ENCODE results near the gene ZYG11A.

Gene ZYG11A

GRCh38 chr1:52926864-52927211 lies 84.3 kb downstream of the ZYG11A start:
- Histone ChIP-seq H3K4me3 (ENCODE audit: low read depth, low read length) (peak overlapping the region; percentile 12), H3K27ac (ENCODE audit: extremely low read depth, low read depth, low read length) (no peak overlapping the region), H3K4me1 (ENCODE audit: control insufficient read depth, insufficient read depth, low read length) (no peaks in the 10 kb centered on the region), H3K36me3 (ENCODE audit: control insufficient read depth in 2 of 2, insufficient read depth in 1 of 2, low read length in 2 of 2) (no peaks in the 10 kb centered on the region), H3K9me3 (ENCODE audit: control insufficient read depth, insufficient read depth, low read depth, low read length) (no peaks in the 10 kb centered on the region)
- ChIA-PET CTCF (no interaction called here), POLR2A (interaction anchor here (0.6 to 1.0 kb wide), 3 partner anchors 15 to 209 kb away, joined by 3 read pairs; no protein-coding TSS in a partner anchor)
- no peak for TF ChIP-seq RBAK (tag by site-specific recombination; IDR thresholded peaks at IDR 0.05)
- no peak for TF ChIP-seq ZNF175 (tag by site-specific recombination; IDR thresholded peaks at IDR 0.05)
- TF ChIP-seq ZNF610 (tag by site-specific recombination; IDR thresholded peaks at IDR 0.05; ENCODE audit: borderline replicate concordance) = no peak
- TF ChIP-seq ZNF768 (tag by site-specific recombination; IDR thresholded peaks at IDR 0.05) = no peak
- no peak for TF ChIP-seq ZNF785 (tag by site-specific recombination; IDR thresholded peaks at IDR 0.05)
- TF ChIP-seq, protein P1, sequence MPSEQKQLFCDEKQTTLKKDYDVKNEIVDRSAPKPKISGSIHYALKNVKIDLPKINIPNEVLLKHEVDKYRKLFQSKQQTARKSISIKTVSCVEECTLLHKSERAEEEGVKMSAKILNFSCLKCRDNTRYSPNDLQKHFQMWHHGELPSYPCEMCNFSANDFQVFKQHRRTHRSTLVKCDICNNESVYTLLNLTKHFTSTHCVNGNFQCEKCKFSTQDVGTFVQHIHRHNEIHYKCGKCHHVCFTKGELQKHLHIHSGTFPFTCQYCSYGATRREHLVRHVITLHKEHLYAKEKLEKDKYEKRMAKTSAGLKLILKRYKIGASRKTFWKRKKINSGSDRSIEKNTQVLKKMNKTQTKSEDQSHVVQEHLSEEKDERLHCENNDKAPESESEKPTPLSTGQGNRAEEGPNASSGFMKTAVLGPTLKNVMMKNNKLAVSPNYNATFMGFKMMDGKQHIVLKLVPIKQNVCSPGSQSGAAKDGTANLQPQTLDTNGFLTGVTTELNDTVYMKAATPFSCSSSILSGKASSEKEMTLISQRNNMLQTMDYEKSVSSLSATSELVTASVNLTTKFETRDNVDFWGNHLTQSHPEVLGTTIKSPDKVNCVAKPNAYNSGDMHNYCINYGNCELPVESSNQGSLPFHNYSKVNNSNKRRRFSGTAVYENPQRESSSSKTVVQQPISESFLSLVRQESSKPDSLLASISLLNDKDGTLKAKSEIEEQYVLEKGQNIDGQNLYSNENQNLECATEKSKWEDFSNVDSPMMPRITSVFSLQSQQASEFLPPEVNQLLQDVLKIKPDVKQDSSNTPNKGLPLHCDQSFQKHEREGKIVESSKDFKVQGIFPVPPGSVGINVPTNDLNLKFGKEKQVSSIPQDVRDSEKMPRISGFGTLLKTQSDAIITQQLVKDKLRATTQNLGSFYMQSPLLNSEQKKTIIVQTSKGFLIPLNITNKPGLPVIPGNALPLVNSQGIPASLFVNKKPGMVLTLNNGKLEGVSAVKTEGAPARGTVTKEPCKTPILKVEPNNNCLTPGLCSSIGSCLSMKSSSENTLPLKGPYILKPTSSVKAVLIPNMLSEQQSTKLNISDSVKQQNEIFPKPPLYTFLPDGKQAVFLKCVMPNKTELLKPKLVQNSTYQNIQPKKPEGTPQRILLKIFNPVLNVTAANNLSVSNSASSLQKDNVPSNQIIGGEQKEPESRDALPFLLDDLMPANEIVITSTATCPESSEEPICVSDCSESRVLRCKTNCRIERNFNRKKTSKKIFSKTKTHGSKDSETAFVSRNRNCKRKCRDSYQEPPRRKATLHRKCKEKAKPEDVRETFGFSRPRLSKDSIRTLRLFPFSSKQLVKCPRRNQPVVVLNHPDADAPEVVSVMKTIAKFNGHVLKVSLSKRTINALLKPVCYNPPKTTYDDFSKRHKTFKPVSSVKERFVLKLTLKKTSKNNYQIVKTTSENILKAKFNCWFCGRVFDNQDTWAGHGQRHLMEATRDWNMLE (tag by site-specific recombination; conservative IDR thresholded peaks at IDR 0.05; ENCODE audit: low read depth) = no peak
- TF ChIP-seq BCL11B (tag by site-specific recombination; IDR thresholded peaks at IDR 0.05; ENCODE audit: low read depth) = no peak
- TF ChIP-seq ZNF10 (tag by site-specific recombination; IDR thresholded peaks at IDR 0.05) = no peak
- peak; percentile 49 for TF ChIP-seq KLF9 (tag by site-specific recombination; IDR thresholded peaks at IDR 0.05; ENCODE audit: low read depth)
- TF ChIP-seq MZF1 (tag by site-specific recombination; IDR thresholded peaks at IDR 0.05; ENCODE audit: borderline replicate concordance) = peak; percentile 65; the same call in 1 of the 2 replicates
- no peak for TF ChIP-seq ZNF2 (tag by site-specific recombination; IDR thresholded peaks at IDR 0.05)
- TF ChIP-seq ZNF600 (tag by site-specific recombination; IDR thresholded peaks at IDR 0.05) = 0 out of 2 replicates have a peak, but pooled peaks have one; percentile 12

DNA sequence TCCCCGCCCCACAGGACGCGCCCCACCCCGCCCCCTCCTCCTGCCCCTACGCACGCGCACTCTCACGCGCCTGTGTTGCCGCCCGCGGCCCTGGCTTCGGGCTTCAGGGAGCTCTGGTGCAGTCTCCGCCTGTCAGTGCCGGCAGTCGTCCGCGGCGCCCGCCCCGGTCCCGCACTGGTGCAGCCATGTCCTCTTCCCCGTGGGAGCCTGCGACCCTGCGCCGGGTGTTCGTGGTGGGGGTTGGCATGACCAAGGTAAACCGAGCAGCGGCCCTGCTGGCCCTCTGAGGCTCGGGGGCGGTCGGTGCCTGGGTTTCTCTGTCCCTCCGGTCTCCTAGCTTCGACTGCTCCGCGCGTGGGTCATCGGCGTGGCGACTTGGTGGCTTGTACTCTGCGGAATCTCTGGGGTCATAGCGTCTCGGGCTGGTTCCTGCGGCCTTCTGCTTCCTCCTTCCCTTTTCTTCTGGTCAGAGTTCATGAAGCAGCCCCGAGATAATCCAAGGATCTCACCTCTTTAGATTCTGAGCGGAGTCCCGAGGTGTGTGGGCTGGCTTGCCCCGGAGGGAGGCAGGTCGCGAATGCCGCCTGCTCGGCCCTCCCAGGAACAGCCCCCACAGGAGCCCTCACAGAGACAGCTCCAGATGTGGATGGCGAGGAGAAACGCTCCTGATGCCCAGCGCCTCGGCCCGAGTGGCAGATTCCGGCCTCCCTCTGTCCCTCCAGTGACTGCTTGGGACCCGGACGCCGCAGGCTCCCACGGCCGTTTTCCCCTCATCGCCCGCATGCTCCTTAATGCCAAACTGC lies 84.9 kb downstream of the ZYG11A start, which contains the start of gene SCP2:
SCP2 (plus strand) TSS at position 65 of the 803 bp plus-strand sequence; CDS start at position 186, 121 bp downstream.
- Histone ChIP-seq H3K4me3 (ENCODE audit: low read depth, low read length) (peak within 1 kb of the TSS; percentile 47), H3K36me3 (ENCODE audit: control insufficient read depth in 2 of 2, insufficient read depth in 1 of 2, low read length in 2 of 2) (no peaks in the 10 kb centered on the region), H3K27ac (ENCODE audit: extremely low read depth, low read depth, low read length) (peak within 1 kb of the TSS; percentile 56; the same call in 1 of the 2 replicates), H3K9me3 (ENCODE audit: control insufficient read depth, insufficient read depth, low read depth, low read length) (no peaks in the 10 kb centered on the region), H3K4me1 (ENCODE audit: control insufficient read depth, insufficient read depth, low read length) (no peaks in the 10 kb centered on the region)
- ChIA-PET CTCF (interaction anchor here (0.9 kb wide), 1 partner anchor 13 kb away, joined by 3 read pairs; no protein-coding TSS in a partner anchor), POLR2A (interaction anchor here (0.6 to 1.5 kb wide), 5 partner anchors 9 to 208 kb away, joined by 3 to 4 read pairs (median 3); no protein-coding TSS in a partner anchor)
- TF ChIP-seq ZNF341 (tag by site-specific recombination; IDR thresholded peaks at IDR 0.05; ENCODE audit: low read depth) (peak; percentile 81), REST (tag by site-specific recombination; IDR thresholded peaks at IDR 0.05) (no peak), HOXC10 (CRISPR knock-in tag; IDR thresholded peaks at IDR 0.05) (no peak), ZNF239 (tag by site-specific recombination; IDR thresholded peaks at IDR 0.05) (no peak), ZSCAN16 (tag by site-specific recombination; IDR thresholded peaks at IDR 0.05) (no peak), ZNF114 (tag by site-specific recombination; IDR thresholded peaks at IDR 0.05) (no peak), ZNF530 (tag by site-specific recombination; IDR thresholded peaks at IDR 0.05; ENCODE audit: low read depth) (no peak), ZNF660 (tag by site-specific recombination; IDR thresholded peaks at IDR 0.05) (no peak), ZNF37A (tag by site-specific recombination; IDR thresholded peaks at IDR 0.05) (no peak), ZBTB17 (tag by site-specific recombination; IDR thresholded peaks at IDR 0.05) (peak; percentile 67), ZNF654 (tag by site-specific recombination; IDR thresholded peaks at IDR 0.05; ENCODE audit: low read depth) (no peak), ZNF664 (tag by site-specific recombination; IDR thresholded peaks at IDR 0.05) (no peak), OSR2 (tag by site-specific recombination; IDR thresholded peaks at IDR 0.05) (no peak), ZNF10 (tag by site-specific recombination; IDR thresholded peaks at IDR 0.05) (no peak), PRDM6 (tag by site-specific recombination; IDR thresholded peaks at IDR 0.05) (no peak)
